Measurements from ENCODE around the gene EBF3. TPM values are rescaled to one million over a fixed set of nuclear protein-coding genes. Genes with fewer than 3 reads are reported as not detected.

The EBF3 gene
- total RNA-seq, 1 experiment from 2014 or later = 0.24 TPM

- DNase-seq (ENCODE audit: low spot score) = no peak
- in situ Hi-C loops (cut with HindIII; ENCODE audit: low sequenced_read_pairs) = no loop called here
These were observed 124.5 kb downstream of the EBF3 start for GRCh38 chr10:129839285-129840195.

GRCh38 chr10:129838794-129839193 lies 125.3 kb downstream of the EBF3 start:
- DNase-seq (ENCODE audit: low spot score) = no peak
- in situ Hi-C loops (cut with HindIII; ENCODE audit: low sequenced_read_pairs) = no loop called here

GRCh38 chr10:129837909-129838582 lies 126.0 kb downstream of the EBF3 start:
- in situ Hi-C loops (cut with HindIII; ENCODE audit: low sequenced_read_pairs) = no loop called here
- no peak for DNase-seq (ENCODE audit: low spot score)

DNA sequence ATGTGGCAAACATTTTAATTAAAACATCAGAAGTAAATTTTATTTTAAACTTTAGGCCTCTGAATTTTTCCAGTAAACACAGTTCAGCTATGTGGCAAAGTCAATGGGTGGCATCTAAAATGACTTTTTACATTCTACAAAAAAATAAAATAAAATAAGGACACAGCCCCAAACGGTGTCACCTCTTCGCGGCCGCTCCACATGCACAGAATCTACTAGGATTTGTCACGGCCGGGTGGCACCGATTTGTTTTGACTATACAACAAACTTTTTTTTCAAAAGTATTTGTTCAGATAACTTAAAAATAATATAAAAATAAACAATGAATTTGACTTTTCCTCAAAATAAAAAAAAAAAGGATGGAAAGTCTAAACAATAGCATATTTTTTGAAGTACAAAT lies 127.8 kb downstream of the EBF3 start:
- in situ Hi-C loops (cut with HindIII; ENCODE audit: low sequenced_read_pairs) = no loop called here
- DNase-seq (ENCODE audit: low spot score) = no peak

DNA sequence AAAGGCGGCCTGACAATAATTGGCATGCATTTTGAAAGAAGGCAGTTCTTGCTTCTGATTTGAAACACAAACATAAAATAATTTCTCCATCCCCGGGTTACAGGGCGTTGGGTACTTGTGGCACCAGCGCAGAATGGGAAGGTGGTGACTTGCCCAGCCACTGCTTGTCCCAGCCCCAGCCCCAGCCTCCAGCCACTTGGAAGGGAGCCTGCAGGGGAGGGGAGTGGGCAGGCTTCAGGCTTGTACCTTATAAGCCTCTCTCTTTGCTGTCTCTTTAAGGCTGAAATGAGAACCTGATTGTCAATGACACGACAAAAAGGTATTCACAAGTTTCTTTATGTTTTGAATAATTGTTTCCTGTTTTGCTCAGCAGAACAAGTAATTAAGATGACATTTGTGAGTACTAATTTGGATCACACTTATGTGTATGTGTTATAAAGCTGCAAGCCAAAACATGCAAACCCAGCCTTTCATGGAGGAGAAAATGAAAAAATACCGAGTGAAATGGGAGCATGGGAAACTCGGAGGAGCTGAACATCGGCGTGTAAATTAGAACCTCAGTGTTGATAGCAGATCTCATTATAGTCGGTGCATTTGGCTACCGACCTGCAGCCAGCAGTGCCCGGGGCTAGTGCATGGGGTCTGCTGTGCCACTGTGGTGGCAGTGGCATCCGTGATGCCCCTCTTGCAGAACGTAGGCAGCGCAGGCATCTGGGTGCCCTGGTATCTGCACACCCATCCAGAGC lies 129.9 kb downstream of the EBF3 start:
- in situ Hi-C loops (cut with HindIII; ENCODE audit: low sequenced_read_pairs) = no loop called here
- no peak for DNase-seq (ENCODE audit: low spot score)

DNA sequence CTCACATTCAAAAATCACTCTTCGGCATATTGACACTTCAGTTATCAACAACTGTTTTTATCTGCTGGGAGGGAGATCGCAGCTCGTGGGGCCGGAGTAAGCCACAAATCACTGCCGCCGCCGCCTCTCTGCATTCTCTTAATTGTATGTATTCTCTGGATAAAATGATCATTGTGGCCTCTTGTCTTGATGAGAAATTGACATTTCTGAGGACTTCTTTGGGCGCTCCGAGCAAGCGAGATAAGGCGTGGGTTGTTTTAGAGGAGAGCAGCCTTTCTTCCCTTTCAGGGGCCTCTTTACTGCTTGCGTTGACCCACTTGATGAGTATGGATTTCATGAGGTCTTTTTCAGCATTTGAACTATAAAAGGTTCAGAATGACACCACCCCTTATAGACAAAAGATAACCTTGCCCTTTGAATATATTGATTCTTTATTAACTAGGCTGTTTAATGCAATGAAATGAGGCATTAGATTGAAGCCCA lies 130.6 kb downstream of the EBF3 start:
- in situ Hi-C loops (cut with HindIII; ENCODE audit: low sequenced_read_pairs) = no loop called here
- DNase-seq (ENCODE audit: low spot score) = no peak

DNA sequence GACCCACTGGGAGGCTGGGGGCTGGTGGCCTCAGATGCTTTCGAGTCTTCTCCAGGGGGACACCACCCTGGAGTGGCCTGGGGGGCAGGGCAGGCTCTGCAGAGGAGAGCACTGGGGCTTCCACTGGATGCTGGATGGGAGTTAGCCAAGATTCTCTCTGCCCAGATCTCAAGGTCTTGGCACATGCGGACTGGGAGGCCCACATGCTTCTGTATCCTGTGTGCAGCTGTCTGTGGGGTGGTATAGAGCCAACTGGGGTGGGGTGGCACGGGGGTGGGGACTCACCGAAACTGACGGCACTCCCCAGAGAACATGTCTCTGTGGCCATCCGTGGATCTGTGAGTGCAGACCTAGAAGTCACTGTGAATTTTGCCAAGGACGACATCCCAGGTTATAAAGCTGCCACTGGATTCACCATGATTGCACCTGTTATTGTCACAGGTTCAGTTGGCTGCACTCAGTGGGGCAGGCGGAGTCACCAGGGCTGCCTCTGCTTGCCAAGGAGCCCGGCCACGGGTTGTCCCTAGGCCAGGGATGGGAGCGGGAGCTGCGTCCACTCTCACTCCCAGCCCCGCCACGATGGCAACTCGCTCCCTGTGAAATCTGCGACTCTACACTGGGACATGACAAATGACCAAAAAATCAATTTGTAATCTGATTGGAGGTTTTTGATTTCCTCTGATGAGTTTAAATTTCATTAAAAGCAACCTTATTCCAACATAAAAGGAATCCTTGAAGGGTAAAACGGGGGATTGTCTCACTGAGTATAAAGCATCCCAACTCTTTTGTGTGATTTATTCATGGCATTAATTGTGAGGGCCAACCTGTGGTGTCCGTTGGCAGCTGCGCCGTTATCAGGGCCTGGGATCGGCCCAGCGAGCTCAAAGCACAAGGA lies 131.3 kb downstream of the EBF3 start:
- in situ Hi-C loops (cut with HindIII; ENCODE audit: low sequenced_read_pairs) = no loop called here
- DNase-seq (ENCODE audit: low spot score) = no peak

GRCh38 chr10:129831150-129831549 lies 132.9 kb downstream of the EBF3 start:
- DNase-seq (ENCODE audit: low spot score) = no peak
- in situ Hi-C loops (cut with HindIII; ENCODE audit: low sequenced_read_pairs) = no loop called here

GRCh38 chr10:129825826-129826225 lies 138.2 kb downstream of the EBF3 start:
- in situ Hi-C loops (cut with HindIII; ENCODE audit: low sequenced_read_pairs) = no loop called here

GRCh38 chr10:129825221-129825620 lies 138.9 kb downstream of the EBF3 start:
- no peak for DNase-seq (ENCODE audit: low spot score)
- in situ Hi-C loops (cut with HindIII; ENCODE audit: low sequenced_read_pairs) = no loop called here

More at GRCh38 chr10:129825826-129826225, 138.2 kb downstream of the EBF3 start:
- DNase-seq (ENCODE audit: low spot score) = no peak

DNA sequence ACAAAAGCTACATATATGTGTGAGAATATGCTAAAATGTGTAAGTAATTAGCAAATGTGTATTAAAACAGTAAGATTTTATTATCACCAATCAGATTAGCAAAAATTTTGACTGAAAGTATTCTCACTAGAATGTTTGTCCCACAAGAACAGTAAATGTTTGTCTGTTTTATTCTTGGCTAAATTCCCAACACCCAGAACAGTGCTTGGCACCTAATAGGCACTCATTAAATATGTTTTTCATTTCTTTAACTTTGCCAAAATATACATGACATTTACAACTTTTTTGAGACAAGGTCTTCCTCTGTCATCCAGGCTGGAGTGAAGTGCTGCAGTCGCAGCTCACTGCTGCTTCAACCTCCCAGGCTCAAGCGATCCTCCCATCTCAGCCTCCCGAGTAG lies 143.6 kb downstream of the EBF3 start:
- no peak for DNase-seq (ENCODE audit: low spot score)
- in situ Hi-C loops (cut with HindIII; ENCODE audit: low sequenced_read_pairs) = no loop called here

GRCh38 chr10:129816656-129817045 lies 147.4 kb downstream of the EBF3 start:
- in situ Hi-C loops (cut with HindIII; ENCODE audit: low sequenced_read_pairs) = no loop called here
- DNase-seq (ENCODE audit: low spot score) = no peak

DNA sequence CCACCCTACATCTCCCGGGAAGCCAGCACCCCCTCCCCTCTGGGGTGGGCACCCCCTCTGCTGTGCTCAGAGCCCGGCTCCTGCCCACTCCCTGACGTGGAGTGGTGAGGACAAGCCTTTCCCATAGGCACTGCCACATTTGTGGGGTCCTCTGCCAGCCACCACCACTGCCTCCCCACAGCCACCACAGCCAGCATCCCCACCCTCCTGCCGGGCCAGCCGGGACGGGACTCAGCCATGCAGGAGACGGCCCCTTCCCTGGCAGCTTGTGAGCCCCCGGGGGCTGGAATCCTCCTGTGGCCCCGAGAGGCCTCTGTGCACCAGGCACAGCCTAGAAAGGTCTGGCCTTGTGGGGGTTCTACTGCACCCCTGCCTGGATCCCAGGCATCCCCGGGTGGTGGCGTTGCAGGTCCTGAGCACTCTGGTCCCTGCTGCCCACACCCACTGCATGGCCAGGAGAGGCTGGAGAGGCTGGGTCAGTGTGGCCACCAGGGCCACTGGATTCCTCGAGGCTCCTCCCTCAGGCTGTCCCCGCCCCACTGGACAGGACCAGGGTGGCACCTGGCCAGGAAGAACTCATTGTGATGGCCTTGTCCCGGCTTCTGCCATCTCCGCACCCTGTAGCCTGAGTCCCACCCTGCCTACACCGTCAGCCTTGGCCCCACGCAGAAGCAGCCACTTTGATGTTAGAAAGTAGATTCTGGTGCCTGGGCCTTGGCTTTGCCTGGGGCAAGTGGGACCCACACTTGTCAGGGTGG lies 148.0 kb downstream of the EBF3 start:
- DNase-seq (ENCODE audit: low spot score) = no peak
- in situ Hi-C loops (cut with HindIII; ENCODE audit: low sequenced_read_pairs) = no loop called here

- no peak for DNase-seq (ENCODE audit: low spot score)
- in situ Hi-C loops (cut with HindIII; ENCODE audit: low sequenced_read_pairs) = no loop called here
These were observed 149.1 kb downstream of the EBF3 start for GRCh38 chr10:129814681-129815646.

DNA sequence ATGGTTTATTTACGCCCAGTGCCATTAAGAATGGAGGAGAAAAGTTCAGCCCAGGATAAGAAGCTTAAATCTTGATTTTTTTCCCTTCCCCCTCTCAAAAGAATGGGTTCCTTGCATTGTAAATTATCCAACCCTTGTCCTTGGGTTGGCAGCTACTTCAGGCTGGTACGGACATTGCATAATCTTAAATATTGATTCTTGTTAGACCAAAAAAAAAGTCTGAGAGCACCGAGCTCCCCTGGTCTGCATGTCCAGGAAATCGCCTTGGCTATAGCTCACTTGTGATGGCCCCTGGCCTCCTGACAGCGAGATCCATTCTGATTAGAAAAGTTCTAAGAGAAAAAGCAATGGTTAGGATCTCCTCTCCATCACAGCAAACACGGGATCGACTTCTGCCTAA lies 151.7 kb downstream of the EBF3 start:
- in situ Hi-C loops (cut with HindIII; ENCODE audit: low sequenced_read_pairs) = no loop called here
- no peak for DNase-seq (ENCODE audit: low spot score)

DNA sequence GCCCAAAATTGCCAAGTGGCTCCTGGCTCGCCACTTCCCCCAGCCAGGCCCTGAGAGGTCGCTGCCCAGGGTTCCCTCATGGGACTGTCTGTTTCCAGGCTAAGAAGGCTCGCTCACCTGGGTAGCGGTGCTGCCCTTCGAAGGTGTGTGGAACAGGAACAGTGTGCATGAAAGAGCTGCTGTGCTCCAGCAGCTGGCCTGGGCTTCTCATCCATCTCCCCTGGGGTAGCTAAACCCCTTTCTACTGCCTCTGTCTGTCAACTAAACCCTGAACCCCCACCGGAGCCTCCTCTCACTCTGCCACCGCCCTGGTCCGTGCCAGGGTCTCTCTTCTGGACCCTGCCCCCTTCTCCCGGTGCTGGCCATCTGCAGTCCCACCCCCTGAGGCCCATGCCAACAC lies 152.9 kb downstream of the EBF3 start:
- in situ Hi-C loops (cut with HindIII; ENCODE audit: low sequenced_read_pairs) = no loop called here
- no peak for DNase-seq (ENCODE audit: low spot score)

GRCh38 chr10:129809841-129810240 lies 154.2 kb downstream of the EBF3 start:
- DNase-seq (ENCODE audit: low spot score) = no peak

More at GRCh38 chr10:129809841-129810240, 154.2 kb downstream of the EBF3 start:
- in situ Hi-C loops (cut with HindIII; ENCODE audit: low sequenced_read_pairs) = no loop called here
